ENCODE results near the gene MEGF6. TPM values are rescaled to one million over a fixed set of nuclear protein-coding genes. Genes with fewer than 3 reads are reported as not detected.

Gene MEGF6
- total and polyA plus RNA-seq, 2 of the 8 experiments (the other 6 are each of a cell fraction or from before 2014, with no cell fraction given) = 4.1 to 14.8 TPM

GRCh38 chr1:3471356-3472087 is 139.8 kb downstream of the MEGF6 start (continued):
- TF ChIP-seq EP300 (IDR thresholded peaks at IDR 0.05; ENCODE audit: borderline replicate concordance in 1 of 2, low read depth in 2 of 2, low read length in 2 of 2) (peak in 1 of 2 experiments; percentile 52; a peak in 1 of 3 replicates), BRCA1 (IDR thresholded peaks at IDR 0.05; ENCODE audit: low read depth, low read length) (no peak), TAF1 (IDR thresholded peaks at IDR 0.05; ENCODE audit: low read depth, low read length) (no peak), PHF8 (conservative IDR thresholded peaks at IDR 0.05; ENCODE audit: low read depth, low read length) (no peak), NANOG (IDR thresholded peaks at IDR 0.05; ENCODE audit: insufficient read depth, low read depth, low read length, poor library complexity, severe bottlenecking) (peak; percentile 10), RBBP5 (IDR thresholded peaks at IDR 0.05; ENCODE audit: borderline replicate concordance, low read depth, low read length) (peak; percentile 89; the same call in 1 of the 2 replicates), POLR2AphosphoS5 (IDR thresholded peaks at IDR 0.05; ENCODE audit: low read depth, low read length) (no peak), E2F6 (IDR thresholded peaks at IDR 0.05) (no peak), FOSL1 (IDR thresholded peaks at IDR 0.05; ENCODE audit: insufficient read depth, low read depth, low read length) (peak; percentile 9; the same call in 1 of the 2 replicates), CTBP2 (IDR thresholded peaks at IDR 0.05; ENCODE audit: borderline replicate concordance, insufficient read depth, insufficient read length, low read length) (no peak), SIN3A (conservative IDR thresholded peaks at IDR 0.05 in 1 of 2, IDR thresholded peaks at IDR 0.05 in 1 of 2; ENCODE audit: low read depth in 1 of 2, low read length in 2 of 2) (no peak), KDM1A (IDR thresholded peaks at IDR 0.05; ENCODE audit: borderline replicate concordance, low read length) (peak; percentile 90; the same call in 1 of the 2 replicates), USF2 (IDR thresholded peaks at IDR 0.05; ENCODE audit: low read length) (no peak), RAD21 (IDR thresholded peaks at IDR 0.05 in 1 of 2, conservative IDR thresholded peaks at IDR 0.05 in 1 of 2; ENCODE audit: low read depth in 2 of 2, low read length in 2 of 2) (peak; percentile 44 to 59), CBX8 (IDR thresholded peaks at IDR 0.05; ENCODE audit: borderline replicate concordance, low read depth, low read length) (no peak), JUN (IDR thresholded peaks at IDR 0.05; ENCODE audit: low read depth, low read length) (no peak), TAF7 (optimal IDR thresholded peaks at IDR 0.05; ENCODE audit: borderline replicate concordance, low read depth, low read length) (no peak)

Measured in H1 (cell line).